ENCODE results near the gene CEP128.

DNA sequence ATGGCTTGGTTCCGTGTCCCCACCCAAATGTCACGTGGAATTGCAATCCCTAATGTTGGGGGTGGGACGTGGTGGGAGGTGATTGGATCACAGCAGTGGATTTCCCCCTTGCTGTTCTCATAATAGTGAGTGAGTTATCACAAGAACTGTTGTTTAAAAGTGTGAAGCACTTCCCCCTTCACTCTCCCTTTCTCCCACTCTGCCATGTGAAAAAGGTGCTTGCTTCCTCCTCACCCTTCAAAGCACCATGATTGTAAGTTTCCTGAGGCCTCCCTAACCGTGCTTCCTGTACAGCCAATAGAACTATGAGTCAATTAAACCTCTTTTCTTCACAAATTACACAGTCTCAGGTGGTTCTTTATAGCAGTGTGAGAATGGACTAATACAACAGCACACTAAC lies 5.3 kb upstream of the CEP128 start:
- TF ChIP-seq, protein P1, sequence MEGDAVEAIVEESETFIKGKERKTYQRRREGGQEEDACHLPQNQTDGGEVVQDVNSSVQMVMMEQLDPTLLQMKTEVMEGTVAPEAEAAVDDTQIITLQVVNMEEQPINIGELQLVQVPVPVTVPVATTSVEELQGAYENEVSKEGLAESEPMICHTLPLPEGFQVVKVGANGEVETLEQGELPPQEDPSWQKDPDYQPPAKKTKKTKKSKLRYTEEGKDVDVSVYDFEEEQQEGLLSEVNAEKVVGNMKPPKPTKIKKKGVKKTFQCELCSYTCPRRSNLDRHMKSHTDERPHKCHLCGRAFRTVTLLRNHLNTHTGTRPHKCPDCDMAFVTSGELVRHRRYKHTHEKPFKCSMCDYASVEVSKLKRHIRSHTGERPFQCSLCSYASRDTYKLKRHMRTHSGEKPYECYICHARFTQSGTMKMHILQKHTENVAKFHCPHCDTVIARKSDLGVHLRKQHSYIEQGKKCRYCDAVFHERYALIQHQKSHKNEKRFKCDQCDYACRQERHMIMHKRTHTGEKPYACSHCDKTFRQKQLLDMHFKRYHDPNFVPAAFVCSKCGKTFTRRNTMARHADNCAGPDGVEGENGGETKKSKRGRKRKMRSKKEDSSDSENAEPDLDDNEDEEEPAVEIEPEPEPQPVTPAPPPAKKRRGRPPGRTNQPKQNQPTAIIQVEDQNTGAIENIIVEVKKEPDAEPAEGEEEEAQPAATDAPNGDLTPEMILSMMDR (tag by site-specific recombination; IDR thresholded peaks at IDR 0.05) = no peak
- TF ChIP-seq, protein P2, sequence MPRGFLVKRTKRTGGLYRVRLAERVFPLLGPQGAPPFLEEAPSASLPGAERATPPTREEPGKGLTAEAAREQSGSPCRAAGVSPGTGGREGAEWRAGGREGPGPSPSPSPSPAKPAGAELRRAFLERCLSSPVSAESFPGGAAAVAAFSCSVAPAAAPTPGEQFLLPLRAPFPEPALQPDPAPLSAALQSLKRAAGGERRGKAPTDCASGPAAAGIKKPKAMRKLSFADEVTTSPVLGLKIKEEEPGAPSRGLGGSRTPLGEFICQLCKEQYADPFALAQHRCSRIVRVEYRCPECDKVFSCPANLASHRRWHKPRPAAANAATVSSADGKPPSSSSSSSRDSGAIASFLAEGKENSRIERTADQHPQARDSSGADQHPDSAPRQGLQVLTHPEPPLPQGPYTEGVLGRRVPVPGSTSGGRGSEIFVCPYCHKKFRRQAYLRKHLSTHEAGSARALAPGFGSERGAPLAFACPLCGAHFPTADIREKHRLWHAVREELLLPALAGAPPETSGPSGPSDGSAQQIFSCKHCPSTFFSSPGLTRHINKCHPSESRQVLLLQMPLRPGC (tag by site-specific recombination; IDR thresholded peaks at IDR 0.05) = no peak
- TF ChIP-seq SP2 (tag by site-specific recombination; IDR thresholded peaks at IDR 0.05) (no peak), KLF16 (tag by site-specific recombination; IDR thresholded peaks at IDR 0.05) (no peak)

Measured in HEK293 (cell line).